HepG2 (cell line): Measurements from ENCODE around the gene TMEM217. TPM values are rescaled to one million over a fixed set of nuclear protein-coding genes. Genes with fewer than 3 reads are reported as not detected.

ENCODE experiments used
- AHR ChIP-seq: IDR thresholded peaks from 2 replicates; pipeline ENCODE4 v1.6.1; 2018; ENCODE audit warnings: missing genetic modification reagents, missing compliant biosample characterization
- ATF7-NPFF ChIP-seq: sonication (generic); formaldehyde crosslinking; IDR thresholded peaks from 2 replicates; pipeline ENCODE4 v1.8.1; 2023; ENCODE audit warnings: mild to moderate bottlenecking, low read depth, missing genetic modification reagents, moderate library complexity
- BRCA1 ChIP-seq: sonication (generic); formaldehyde crosslinking; IDR thresholded peaks from 2 replicates; pipeline ENCODE4 v1.4.0; 2020; ENCODE audit warnings: missing genetic modification reagents
- EEA1 ChIP-seq: sonication (generic); formaldehyde crosslinking; IDR thresholded peaks from 2 replicates; pipeline ENCODE4 v1.5.1; 2020; ENCODE audit warnings: mild to moderate bottlenecking, missing genetic modification reagents, borderline replicate concordance
- FOXK1 ChIP-seq: sonication (generic); formaldehyde crosslinking; IDR thresholded peaks from 2 replicates; pipeline ENCODE4 v1.4.0; 2020; ENCODE audit warnings: low read depth, missing genetic modification reagents, borderline replicate concordance
- HMG20B ChIP-seq: conservative IDR thresholded peaks from 2 replicates; pipeline ENCODE4 v1.6.1; 2016; ENCODE audit warnings: missing genetic modification reagents, missing compliant biosample characterization
- JUN ChIP-seq: sonication (generic); formaldehyde crosslinking; IDR thresholded peaks from 2 replicates; pipeline ENCODE4 v1.4.0; 2020; ENCODE audit warnings: mild to moderate bottlenecking, missing genetic modification reagents
- KLF16 ChIP-seq, 2 experiments: sonication (generic) in 1 of 2; formaldehyde crosslinking in 1 of 2; IDR thresholded peaks; 2 replicates each; pipeline versions ENCODE4 v1.6.1 to v1.8.0; 2016 to 2023; ENCODE audit warnings: missing genetic modification reagents in 2 of 2, missing compliant biosample characterization in 1 of 2
- MED8 ChIP-seq: sonication (generic); formaldehyde crosslinking; IDR thresholded peaks from 2 replicates; pipeline ENCODE4 v1.8.1; 2023; ENCODE audit warnings: mild to moderate bottlenecking, missing genetic modification reagents; ENCODE audit not compliant: insufficient replicate concordance
- RNF219 ChIP-seq: sonication (generic); formaldehyde crosslinking; IDR thresholded peaks from 2 replicates; pipeline ENCODE4 v1.5.0; 2020; ENCODE audit warnings: mild to moderate bottlenecking, missing genetic modification reagents
- RXRA ChIP-seq: sonication (generic); formaldehyde crosslinking; IDR thresholded peaks from 2 replicates; pipeline ENCODE4 v1.5.1; 2020; ENCODE audit warnings: missing genetic modification reagents
- SMAD1 ChIP-seq: sonication (generic); formaldehyde crosslinking; IDR thresholded peaks from 2 replicates; pipeline ENCODE4 v1.4.0; 2020; ENCODE audit warnings: missing genetic modification reagents, low read depth, mild to moderate bottlenecking, borderline replicate concordance
- STAG1 ChIP-seq: sonication (generic); formaldehyde crosslinking; IDR thresholded peaks from 2 replicates; pipeline ENCODE4 v1.4.0; 2020; ENCODE audit warnings: missing genetic modification reagents
- THRA ChIP-seq: sonication (generic); formaldehyde crosslinking; IDR thresholded peaks from 2 replicates; pipeline ENCODE4 v1.4.0; 2020; ENCODE audit warnings: missing genetic modification reagents, borderline replicate concordance
- ZBTB43 ChIP-seq: sonication (generic); formaldehyde crosslinking; conservative IDR thresholded peaks from 2 replicates; pipeline ENCODE4 v1.4.0; 2020; ENCODE audit warnings: missing genetic modification reagents
- ZNF687 ChIP-seq: sonication (generic); formaldehyde crosslinking; IDR thresholded peaks from 2 replicates; pipeline ENCODE4 v1.5.1; 2020; ENCODE audit warnings: mild to moderate bottlenecking, missing genetic modification reagents, moderate library complexity
- ZSCAN5A ChIP-seq: sonication (generic); formaldehyde crosslinking; IDR thresholded peaks from 2 replicates; pipeline ENCODE4 v1.8.0; 2022; ENCODE audit warnings: mild to moderate bottlenecking, missing genetic modification reagents, borderline replicate concordance
- polyA plus RNA-seq, 8 experiments: library from polyadenylated mRNA; depleted of rRNA in 3 of 8; stranded (reverse) in 7 of 8; unstranded in 1 of 8; fragments of >200 nt; fragmentation: Illumina TruSeq in 4 of 8; extraction: Trizol in 4 of 8; gene quantifications; 2 replicates each; pipeline versions ENCODE4 v1.2.1 to v1.2.3, GENCODE V29; 2011 to 2016; ENCODE audit warnings: low read depth in 4 of 8, missing spikeins in 1 of 8, mixed read lengths in 1 of 8; ENCODE audit not compliant: insufficient read depth in 1 of 8
- total RNA-seq, 5 experiments: library from RNA; depleted of rRNA; stranded (reverse); fragments of >200 nt; fragmentation: Illumina TruSeq; extraction: Trizol; gene quantifications; 2 replicates each; pipeline ENCODE4 v1.2.3, GENCODE V29; 2016; ENCODE audit warnings: low read depth in 1 of 5

TMEM217 gene
- total and polyA plus RNA-seq, 2 of the 13 experiments (the other 11 are each of a cell fraction or from before 2014, with no cell fraction given): 2.3 to 3.4 TPM

- peak; percentile 86 for TF ChIP-seq RXRA
- no peak for TF ChIP-seq ATF7-NPFF (CRISPR knock-in tag)
- 0 out of 2 replicates have a peak, but pooled peaks have one; percentile 55 for TF ChIP-seq EEA1 (CRISPR knock-in tag)
- peak in 1 of 2 experiments; percentile 36; a peak in 1 of 4 replicates for TF ChIP-seq KLF16 (CRISPR knock-in tag; IDR thresholded peaks at IDR 0.05)
- 0 out of 2 replicates have a peak, but pooled peaks have one; percentile 33 for TF ChIP-seq HMG20B (CRISPR knock-in tag)
- TF ChIP-seq STAG1 (CRISPR knock-in tag): no peak
- TF ChIP-seq FOXK1: peak; percentile 64; the same call in 1 of the 2 replicates
- no peak for TF ChIP-seq SMAD1 (CRISPR knock-in tag)
- peak; percentile 58; the same call in 1 of the 2 replicates for TF ChIP-seq ZSCAN5A
- TF ChIP-seq JUN (CRISPR knock-in tag): no peak; the same call in 1 of the 2 replicates
- peak; percentile 58 for TF ChIP-seq MED8
- peak; percentile 78 for TF ChIP-seq ZBTB43 (CRISPR knock-in tag)
- no peak for TF ChIP-seq RNF219 (CRISPR knock-in tag)
- TF ChIP-seq BRCA1 (CRISPR knock-in tag): 0 out of 2 replicates have a peak, but pooled peaks have one; percentile 49
- peak; percentile 51; the same call in 1 of the 2 replicates for TF ChIP-seq AHR (CRISPR knock-in tag)
- peak; percentile 76; the same call in 1 of the 2 replicates for TF ChIP-seq THRA (CRISPR knock-in tag)
- peak; percentile 55; the same call in 1 of the 2 replicates for TF ChIP-seq ZNF687 (CRISPR knock-in tag)
These were observed 13.3 kb downstream of the TMEM217 start (continued) for GRCh38 chr6:37244430-37245310.
